NCI-H2081 treated with DMSO at 0.1 percent for 48 hours (cell line): ENCODE results near the gene UBE2E2.
"Not testable (repeated sequence)": the region's sequence is repeated elsewhere in the genome, so short reads cannot be mapped to it uniquely, and the experiment has no call there.

Experiments
- DNase-seq: peaks from one replicate; lab custom pipeline; 2025; lab: John Stamatoyannopoulos, UW

Gene UBE2E2

GRCh38 chr3:23588547-23588946 is 385.4 kb downstream of the UBE2E2 start:
- no peak for DNase-seq

DNA sequence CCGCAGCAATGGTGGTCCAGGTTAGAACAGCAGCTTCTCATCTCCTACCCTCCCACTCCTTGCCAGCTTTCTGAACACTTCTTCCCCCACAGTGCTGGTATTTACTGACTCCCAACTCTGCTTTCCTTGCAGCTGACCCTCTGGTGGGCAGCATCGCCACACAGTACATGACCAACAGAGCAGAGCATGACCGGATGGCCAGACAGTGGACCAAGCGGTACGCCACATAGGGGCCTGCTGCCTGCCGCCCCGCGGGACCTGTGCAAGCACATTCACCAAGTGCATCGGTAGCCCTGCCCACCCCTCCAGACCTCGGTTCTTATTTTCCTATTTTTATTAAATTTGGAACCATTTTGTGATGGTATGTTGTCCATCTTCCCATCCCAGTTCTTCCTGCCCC is 386.5 kb downstream of the UBE2E2 start:
- no peak for DNase-seq

GRCh38 chr3:23590424-23591273 is 387.5 kb downstream of the UBE2E2 start:
- DNase-seq, result no peak

DNA sequence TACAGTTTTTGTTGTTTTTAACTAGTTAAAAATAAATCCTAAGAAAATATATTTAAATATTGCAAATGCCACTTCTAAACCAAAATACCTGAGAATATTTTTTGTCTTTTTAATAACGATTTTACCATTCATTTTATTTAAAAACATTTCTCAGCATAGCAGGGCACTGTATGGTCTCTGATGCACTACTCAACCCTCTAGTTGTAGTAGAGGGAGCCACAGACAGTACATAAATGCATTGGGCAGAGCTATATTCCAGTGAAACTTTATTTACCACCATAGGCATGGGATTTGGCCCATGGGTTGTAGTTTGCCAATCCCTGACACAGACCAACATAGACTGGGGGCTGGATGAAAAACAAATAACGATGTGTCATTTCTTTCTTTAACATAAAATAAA is 388.2 kb downstream of the UBE2E2 start:
- DNase-seq, result no peak

DNA sequence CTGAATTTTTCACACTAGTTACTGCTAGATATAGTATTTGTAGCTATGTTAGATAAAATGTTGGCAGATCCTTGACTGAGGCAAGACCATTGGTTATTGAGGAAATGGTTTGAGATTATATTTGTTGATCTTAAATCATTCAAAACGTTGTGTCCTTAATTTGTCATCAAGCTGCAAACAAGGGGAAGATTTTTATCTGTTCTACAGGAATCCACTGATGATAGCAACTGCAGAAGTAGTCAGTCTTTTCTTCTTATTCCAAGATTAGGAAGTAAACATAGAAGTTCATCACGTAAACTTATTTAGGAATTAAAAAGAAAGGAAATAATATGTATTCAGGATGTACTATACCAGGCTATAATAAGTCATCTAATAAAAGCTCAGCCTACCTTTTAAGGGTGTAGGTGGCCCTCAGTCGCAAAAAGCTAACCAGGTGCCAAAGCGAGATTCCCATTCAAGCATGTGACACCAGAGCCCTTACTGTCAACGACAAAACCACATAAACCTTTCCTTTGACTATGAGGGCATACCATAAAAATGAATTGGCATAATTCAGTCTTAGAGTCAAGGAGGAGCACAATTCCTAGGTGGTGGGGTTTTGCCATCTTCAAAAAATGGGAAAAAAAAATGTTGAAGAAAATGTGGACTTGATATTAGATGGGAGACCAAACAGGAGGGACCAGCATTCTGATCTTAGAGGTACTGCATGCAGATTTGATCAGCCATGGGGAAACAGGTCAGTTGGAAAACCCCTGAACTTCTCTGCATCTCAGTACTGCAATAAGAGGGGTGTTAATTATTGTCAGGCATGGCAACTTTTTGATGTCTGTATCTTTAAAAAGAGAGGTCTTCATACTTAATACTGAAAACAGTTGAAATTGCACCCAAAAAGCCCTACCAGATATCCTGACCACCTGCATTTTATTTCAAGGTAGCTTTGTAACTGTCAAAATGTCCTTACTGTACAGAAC is 390.1 kb downstream of the UBE2E2 start:
- no peak for DNase-seq

DNA sequence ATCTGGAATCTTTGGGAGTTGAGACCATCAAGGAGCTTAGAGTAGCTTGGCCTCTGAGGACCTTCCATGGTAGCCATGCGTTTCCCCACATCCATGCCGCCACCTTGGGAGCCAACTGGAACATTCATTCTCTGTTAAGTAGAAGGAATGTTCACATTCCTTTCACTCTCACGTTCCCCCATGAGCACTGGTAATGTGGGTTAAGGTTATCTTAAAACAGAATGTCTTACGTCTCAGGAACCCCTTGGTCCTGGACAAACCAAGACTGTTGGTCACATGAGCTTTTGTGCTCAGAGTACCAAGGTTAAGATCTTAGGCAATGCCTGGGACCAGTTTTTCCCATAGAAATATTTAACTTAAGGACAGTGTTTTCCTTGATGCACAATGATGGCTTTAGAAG is 390.9 kb downstream of the UBE2E2 start:
- DNase-seq, result no peak

DNA sequence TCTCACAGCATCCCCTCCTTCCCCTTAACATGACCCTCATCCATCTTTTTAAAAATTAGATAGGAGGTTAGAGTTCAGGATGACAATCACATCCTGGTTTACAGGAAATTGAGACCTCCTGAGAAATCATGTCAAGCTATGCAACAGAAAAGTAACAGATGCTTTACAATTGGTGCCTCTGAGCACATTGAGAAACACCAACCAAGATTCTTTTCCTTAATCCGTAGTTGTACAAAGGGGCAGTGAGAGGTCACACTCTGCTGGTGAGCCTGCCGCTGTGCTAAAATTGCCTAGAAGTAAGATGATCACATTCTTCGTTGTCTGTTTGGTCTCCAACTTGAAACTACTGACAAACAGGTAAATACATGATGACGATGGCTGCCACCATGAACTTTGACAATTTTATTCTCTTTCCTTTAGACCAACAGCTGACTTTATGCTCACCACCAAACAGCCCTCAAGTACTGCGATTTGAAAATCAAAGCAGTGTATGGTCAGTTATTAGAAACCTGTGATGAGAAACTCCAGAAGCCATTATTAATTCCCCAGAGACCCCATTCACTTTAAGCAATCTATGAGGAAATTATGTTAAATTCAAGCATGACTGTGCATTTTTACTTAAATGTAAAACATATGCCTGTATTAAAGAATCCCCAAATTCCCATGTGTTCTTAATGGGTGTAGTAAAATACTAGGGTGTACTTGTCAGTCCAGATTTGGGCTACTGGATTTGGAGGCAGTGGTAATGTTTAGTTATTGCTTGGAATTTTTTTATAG is 392.0 kb downstream of the UBE2E2 start:
- DNase-seq, result no peak

- DNase-seq, result no peak
Observed at GRCh38 chr3:23595851-23596250, 392.7 kb downstream of the UBE2E2 start.

- peak; percentile 1 for DNase-seq
Observed at GRCh38 chr3:23600167-23600871, 397.2 kb downstream of the UBE2E2 start.

DNA sequence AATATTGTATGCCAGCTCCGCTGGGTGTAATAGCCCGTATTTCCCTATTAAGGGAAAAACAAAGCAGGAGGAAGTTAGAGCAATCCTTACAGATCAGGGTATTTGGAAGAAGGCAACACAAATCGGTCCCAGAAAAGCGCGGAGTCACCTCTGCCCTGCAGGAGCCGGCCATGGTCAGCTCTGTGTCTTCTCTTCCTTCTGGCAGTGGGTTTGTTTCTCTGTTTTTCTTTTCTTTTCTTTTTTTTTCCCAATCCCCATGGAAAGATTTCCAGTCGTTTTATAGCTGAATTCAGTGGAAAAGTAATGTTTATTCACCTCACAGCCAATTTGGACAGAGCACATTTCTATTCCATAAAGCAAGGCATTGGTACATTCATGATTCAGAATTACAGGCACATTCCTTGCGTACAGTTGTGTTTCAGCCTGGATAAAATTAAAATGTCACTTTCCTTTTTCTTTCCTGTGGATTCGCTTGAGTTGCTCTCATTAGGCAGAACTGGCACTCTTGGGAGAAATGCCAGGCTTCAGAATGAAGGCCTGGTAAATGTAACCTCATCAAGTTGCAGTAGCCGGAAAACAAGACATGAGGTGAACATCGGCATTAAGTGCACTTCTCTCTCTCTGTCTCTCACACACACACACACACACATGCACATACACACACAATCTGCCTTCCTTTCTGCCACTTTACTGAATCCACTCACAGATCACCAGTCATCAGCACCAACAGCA is 398.1 kb downstream of the UBE2E2 start:
- no peak for DNase-seq

DNA sequence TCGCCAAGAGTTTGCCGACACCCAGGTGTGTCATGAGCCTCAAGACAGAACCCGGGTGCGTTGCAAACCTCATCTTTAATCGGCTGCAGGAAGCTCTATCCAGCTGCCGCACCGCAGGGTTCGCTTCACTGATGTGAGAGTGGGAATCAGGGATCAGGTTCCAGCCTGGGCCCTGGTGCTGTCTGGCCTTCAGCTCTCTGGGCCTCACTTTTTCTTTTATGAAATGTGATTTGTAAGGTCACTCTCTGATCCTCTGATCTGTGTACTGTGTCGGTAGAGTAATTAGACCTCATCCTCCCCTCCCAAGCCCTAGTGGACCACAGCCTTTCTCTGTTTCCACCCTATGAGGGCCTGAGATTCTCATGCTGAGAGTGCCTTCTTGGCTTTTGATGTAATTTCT is 399.8 kb downstream of the UBE2E2 start:
- no peak for DNase-seq

GRCh38 chr3:23607184-23607847 is 404.2 kb downstream of the UBE2E2 start:
- DNase-seq, result no peak

DNA sequence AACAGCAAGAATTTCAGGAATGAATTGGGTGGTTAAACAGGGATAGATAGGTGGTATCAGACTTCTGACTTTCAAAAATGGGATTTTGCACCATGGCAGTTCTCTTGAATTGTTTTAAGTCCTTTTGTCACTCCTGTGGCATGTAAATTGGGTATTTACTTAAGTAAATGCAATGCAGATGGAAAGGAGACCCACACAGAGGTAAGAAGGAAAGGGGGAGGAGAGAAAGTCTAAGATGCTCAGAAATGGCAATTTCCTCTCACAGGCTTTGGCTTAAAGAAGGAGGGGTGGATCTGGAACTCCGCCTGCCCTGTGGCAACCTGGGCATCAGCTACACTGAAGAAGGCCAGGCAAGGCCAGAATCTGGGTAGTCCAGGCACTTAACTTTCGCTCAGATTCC is 405.5 kb downstream of the UBE2E2 start:
- no peak for DNase-seq

DNA sequence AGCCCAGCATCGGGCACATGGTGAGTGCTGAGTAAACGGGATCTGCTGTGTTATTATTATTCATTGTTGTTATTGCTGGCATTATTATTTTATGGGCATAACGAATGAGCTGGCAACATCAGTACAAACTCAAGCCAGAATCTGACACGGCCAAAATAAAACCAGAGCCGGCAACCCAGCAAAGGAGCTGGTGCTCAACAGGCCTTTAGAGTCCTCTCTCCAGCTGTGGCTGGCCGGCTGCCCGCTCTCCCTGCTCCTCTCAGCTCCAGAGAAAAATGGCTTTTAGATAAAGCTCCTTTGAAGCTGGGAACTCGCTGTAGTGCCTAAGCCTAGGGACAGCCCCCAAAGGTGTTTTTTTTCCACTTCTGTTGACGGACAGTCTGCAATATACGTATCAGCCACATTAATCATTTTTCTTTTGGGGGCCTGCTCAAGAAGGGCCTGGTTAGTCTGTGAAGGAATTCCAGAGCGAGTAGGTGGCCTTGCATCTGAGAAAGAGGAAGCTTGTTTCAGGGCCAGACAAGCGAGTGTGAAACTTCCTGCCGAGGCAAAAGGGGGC is 408.7 kb downstream of the UBE2E2 start:
- no peak for DNase-seq

- DNase-seq, result no peak
Observed at GRCh38 chr3:23612296-23612891, 409.3 kb downstream of the UBE2E2 start.

DNA sequence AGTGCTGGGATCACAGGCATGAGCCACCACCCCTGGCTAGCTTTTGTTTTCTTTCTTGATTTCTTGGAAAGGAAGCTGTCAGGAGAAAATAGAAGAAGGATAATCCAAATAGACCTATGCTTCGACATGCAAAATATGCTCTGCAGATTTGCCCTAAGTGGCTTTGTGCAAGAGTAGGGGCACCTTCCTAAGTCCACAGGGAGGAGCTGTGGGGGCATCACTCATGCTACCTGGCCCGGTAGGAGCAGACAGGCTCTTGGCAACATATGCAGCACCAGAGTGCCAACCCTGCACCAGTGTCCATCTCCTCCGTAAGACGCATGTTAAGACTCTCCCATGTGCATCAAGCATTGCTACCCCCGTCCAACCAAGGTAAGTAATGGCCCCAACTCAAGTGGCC is 411.9 kb downstream of the UBE2E2 start:
- DNase-seq, result no peak

DNA sequence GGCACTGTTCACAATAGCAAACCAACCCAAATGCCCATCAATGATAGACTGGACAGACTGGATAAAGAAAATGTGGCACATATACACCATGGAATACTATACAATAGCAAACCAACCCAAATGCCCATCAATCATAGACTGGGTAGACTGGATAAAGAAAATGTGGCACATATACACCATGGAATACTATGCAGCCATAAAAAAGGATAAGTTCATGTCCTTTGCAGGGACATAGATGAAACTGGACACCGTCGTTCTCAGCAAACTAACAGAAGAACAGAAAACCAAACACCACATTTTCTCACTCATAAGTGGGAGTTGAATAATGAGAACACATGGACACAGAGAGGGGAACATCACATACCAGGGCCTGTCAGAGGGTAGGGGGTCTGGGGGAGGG is 415.3 kb downstream of the UBE2E2 start:
- DNase-seq, result not testable (repeated sequence)

GRCh38 chr3:23619705-23620637 is 416.8 kb downstream of the UBE2E2 start:
- no peak for DNase-seq
